Transverse colon (tissue), 4 donors: ENCODE results near the gene KRTAP10-5. TPM values are rescaled to one million over a fixed set of nuclear protein-coding genes. Genes with fewer than 3 reads are reported as not detected.

Experiments used
- DNase-seq: peaks from one replicate; pipeline ENCODE4 v3.0.0-alpha.2; 2019
- H3K27ac ChIP-seq, 4 donors: fragments of 200-600 bp; sonication (generic); 2 replicates each; pipeline ENCODE4 v1.5.1; 2016 to 2018; ENCODE audit warnings: inconsistent platforms in 4 of 4
- H3K27me3 ChIP-seq: fragments of 200-600 bp; sonication (generic); 2 replicates; pipeline ENCODE4 v1.5.1; 2017; ENCODE audit warnings: inconsistent platforms
- H3K36me3 ChIP-seq, 4 donors: fragments of 200-600 bp; sonication (generic); 2 replicates each; pipeline ENCODE4 v1.5.1; 2017 to 2019; ENCODE audit warnings: inconsistent platforms in 4 of 4
- H3K4me1 ChIP-seq, 4 donors: fragments of 200-600 bp; sonication (generic); 2 replicates each; pipeline ENCODE4 v1.5.1; 2017 to 2020; ENCODE audit warnings: inconsistent platforms in 4 of 4
- H3K4me3 ChIP-seq, 4 donors: fragments of 200-600 bp; sonication (generic); 1 replicate in 1 of 4; 2 replicates in 3 of 4; pipeline versions ENCODE4 v1.5.1 to v1.6.1; 2017 to 2019; ENCODE audit warnings: inconsistent platforms in 4 of 4
- H3K9me3 ChIP-seq, 2 donors: fragments of 200-600 bp; sonication (generic); 2 replicates each; pipeline ENCODE4 v1.5.1; 2017 to 2019; ENCODE audit warnings: inconsistent platforms in 2 of 2
- EP300 ChIP-seq: sonication (generic); formaldehyde crosslinking; IDR thresholded peaks from one replicate; pipeline ENCODE4 v1.6.1; 2017; ENCODE audit warnings: antibody characterized with exemption, low read depth
- POLR2A ChIP-seq: fragments of 450-650 bp; IDR thresholded peaks from one replicate; pipeline ENCODE4 v1.6.1; 2016; ENCODE audit warnings: antibody characterized with exemption, mild to moderate bottlenecking, moderate library complexity
- POLR2AphosphoS5 ChIP-seq, 3 donors: sonication (generic); formaldehyde crosslinking; IDR thresholded peaks; one replicate each; pipeline ENCODE4 v1.6.1; 2016; ENCODE audit warnings: antibody characterized with exemption in 3 of 3
- WGBS, 2 donors: methylation state at CpG; one replicate each; pipeline ENCODE4 v1.1.5; 2018; ENCODE audit warnings: low coverage in 1 of 2; 5-methylcytosine and 5-hydroxymethylcytosine counted together
- in situ Hi-C, 4 donors: fragments of 200-750 bp; cut with MboI; loops; one replicate each; pipeline versions ENCODE4 v1.15.0 to v1.15.1; 2017; ENCODE audit warnings: low sequenced_read_pairs in 3 of 4, low pct_ligation_motif_present in 1 of 4, low pct_unique_long_range_greater_than_20kb in 1 of 4
- intact Hi-C: fragments of 100-400 bp; cut with DNase I; formaldehyde crosslinking; loops from one replicate; pipeline ENCODE4 v1.15.1; 2023; ENCODE audit warnings: low total_unique reads
- total RNA-seq, 4 donors: library from RNA; depleted of rRNA; stranded (reverse); fragments of >200 nt; gene quantifications; one replicate each; pipeline ENCODE4 v1.1.0, GENCODE V29; 2016
- TF ChIP-seq, protein P1 (sequence below), 5 experiments: fragments of 200-600 bp in 3 of 5; fragments of 450-650 bp in 2 of 5; sonication (generic) in 3 of 5; IDR thresholded peaks; 1 replicate in 2 of 5; 2 replicates in 3 of 5; pipeline ENCODE4 v1.5.1; 2016 to 2017; ENCODE audit warnings: antibody characterized with exemption in 5 of 5, inconsistent platforms in 3 of 5, mild to moderate bottlenecking in 2 of 5, moderate library complexity in 1 of 5

The KRTAP10-5 gene
- total RNA-seq, 4 donors from 2014 or later = not detected

DNA sequence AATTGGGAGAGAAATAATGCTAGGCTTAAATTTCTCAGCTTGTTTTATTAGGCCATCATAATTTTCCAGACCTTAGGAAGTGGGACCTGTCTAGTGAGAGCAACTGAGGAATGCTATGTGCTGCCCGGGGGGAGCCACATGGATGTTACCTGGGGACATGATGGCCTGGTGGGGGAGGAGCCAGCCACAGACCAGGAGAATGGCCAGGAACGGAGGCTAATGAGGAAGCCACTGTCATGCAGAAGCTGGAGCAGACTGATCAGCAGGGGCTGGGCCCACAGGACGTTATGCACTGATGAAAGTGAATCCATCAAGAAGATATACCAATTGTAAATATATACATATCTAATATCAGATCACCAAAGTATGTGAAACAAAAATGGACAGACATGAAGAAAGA, 35.8 kb downstream of the KRTAP10-5 start:
- DNase-seq = no peak
- TF ChIP-seq POLR2AphosphoS5 (IDR thresholded peaks at IDR 0.05) (no peak), POLR2A (no peak), EP300 (no peak)
- TF ChIP-seq, protein P1, sequence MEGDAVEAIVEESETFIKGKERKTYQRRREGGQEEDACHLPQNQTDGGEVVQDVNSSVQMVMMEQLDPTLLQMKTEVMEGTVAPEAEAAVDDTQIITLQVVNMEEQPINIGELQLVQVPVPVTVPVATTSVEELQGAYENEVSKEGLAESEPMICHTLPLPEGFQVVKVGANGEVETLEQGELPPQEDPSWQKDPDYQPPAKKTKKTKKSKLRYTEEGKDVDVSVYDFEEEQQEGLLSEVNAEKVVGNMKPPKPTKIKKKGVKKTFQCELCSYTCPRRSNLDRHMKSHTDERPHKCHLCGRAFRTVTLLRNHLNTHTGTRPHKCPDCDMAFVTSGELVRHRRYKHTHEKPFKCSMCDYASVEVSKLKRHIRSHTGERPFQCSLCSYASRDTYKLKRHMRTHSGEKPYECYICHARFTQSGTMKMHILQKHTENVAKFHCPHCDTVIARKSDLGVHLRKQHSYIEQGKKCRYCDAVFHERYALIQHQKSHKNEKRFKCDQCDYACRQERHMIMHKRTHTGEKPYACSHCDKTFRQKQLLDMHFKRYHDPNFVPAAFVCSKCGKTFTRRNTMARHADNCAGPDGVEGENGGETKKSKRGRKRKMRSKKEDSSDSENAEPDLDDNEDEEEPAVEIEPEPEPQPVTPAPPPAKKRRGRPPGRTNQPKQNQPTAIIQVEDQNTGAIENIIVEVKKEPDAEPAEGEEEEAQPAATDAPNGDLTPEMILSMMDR (IDR thresholded peaks at IDR 0.05) = no peak
- Histone ChIP-seq H3K36me3 (no peaks in the 10 kb centered on the region), H3K27me3 (peaks cover 17% of the 10 kb centered on the region), H3K27ac (no peak overlapping the region), H3K4me1 (no peaks in the 10 kb centered on the region), H3K9me3 (peaks cover 0 to 4% of the 10 kb centered on the region in 2 donors), H3K4me3 (no peak overlapping the region)
- WGBS, 2 donors = 50 to 71% methylated on average over 1 to 3 of the region's 3 CpGs
- in situ Hi-C loops (no loop called here), intact Hi-C loops (no loop called here)

DNA sequence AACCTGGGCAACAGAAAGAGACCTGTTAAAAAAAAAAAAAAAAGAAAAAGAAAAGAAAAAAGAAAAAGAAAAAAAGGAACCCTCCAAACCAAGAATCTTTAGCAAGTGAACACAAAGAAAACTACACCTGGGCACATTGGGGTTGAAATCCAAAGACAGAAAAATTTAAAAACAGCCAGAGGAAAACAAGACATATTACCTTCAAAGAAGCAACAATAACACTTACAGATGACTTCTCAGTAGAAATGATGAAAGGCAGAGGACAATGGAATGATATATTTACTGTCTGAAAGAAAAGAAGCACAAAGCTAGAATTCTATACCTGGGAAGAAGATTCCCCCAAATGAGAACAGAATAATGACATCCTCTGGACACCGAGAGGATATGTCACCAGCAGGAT, 37.7 kb downstream of the KRTAP10-5 start:
- Histone ChIP-seq H3K36me3 (no peaks in the 10 kb centered on the region), H3K27ac (no peak overlapping the region), H3K4me3 (no peak overlapping the region), H3K27me3 (peaks cover 13% of the 10 kb centered on the region), H3K9me3 (peaks cover 0 to 4% of the 10 kb centered on the region in 2 donors), H3K4me1 (no peaks in the 10 kb centered on the region)
- TF ChIP-seq, protein P1 (IDR thresholded peaks at IDR 0.05) = no peak
- TF ChIP-seq EP300 (no peak), POLR2A (no peak), POLR2AphosphoS5 (IDR thresholded peaks at IDR 0.05) (no peak)
- 76 to 82% methylated on average over 1 of the region's 1 CpG for WGBS, 2 donors
- intact Hi-C loops (no loop called here), in situ Hi-C loops (no loop called here)
- DNase-seq = no peak

DNA sequence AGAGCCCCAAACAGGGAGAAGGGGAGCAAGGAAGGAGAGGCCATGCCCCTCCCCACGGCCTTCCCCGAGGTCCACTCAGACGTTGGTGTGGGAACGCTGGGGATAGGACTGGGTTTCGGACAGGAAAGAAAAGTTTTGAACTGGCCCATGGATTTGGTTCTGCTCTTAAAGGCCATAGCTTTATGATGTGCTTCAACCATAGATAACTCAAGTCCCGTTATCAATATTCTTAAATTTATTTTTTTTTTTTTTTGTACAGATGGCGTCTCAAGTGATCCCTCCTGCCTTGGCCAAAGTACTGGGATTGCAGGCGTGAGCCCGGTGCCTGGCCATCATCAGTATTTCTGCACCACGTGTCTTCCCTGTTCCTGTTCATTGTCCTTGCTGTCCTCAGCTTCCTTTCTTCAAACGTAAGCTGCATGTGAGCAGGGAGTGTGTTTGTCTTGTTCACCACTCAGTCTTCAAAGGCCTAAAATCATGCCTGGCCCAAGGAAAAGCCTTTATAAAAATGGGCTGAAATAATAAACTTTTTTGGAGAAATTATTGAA, 39.6 kb downstream of the KRTAP10-5 start:
- no peak overlapping the region for H3K4me3 ChIP-seq
- H3K27me3 ChIP-seq = peaks cover 6% of the 10 kb centered on the region
- no peaks in the 10 kb centered on the region for H3K36me3 ChIP-seq
- peaks cover 0 to 4% of the 10 kb centered on the region in 2 donors for H3K9me3 ChIP-seq
- intact Hi-C loops = no loop called here
- H3K27ac ChIP-seq = no peak overlapping the region
- DNase-seq = no peak
- WGBS, 2 donors = 77 to 78% methylated on average over 7 to 11 of the region's 11 CpGs
- TF ChIP-seq POLR2A = no peak
- TF ChIP-seq EP300 = no peak
- in situ Hi-C loops = no loop called here
- no peaks in the 10 kb centered on the region for H3K4me1 ChIP-seq

DNA sequence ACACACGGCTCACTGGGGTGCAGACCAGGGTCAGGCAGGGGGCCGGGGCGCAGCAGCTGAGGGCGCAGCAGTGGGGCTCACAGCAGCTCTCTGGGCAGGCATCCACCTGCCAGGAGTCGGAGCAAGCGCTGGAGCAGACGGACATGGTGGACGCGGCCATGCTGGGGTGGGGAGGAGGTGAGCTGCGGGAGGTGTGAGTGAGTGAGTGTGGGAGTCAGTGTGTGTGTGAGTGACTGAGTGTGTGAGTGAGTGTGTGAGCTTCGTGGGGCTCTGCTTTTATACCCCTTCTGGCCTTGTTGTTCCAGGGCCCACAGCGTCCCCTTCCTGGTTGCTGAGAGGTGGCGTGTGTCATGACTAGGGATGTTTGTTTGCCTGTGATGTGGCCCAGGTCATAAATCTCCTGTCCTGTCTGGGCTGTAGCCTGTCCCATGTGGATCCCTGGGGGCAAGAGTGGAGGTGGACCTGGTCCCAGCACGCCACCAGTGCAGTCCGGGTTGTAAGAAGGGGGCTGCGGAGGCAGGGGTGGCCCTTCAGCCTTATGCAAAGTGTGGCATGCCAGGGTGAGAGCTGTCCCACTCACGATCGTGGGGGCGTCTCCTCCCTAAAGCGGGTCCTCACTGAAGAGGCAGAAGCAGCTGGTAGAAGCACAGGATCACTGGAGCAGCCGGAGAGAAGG, 40.3 kb downstream of the KRTAP10-5 start, which contains the start of gene KRTAP10-1:
TSS of gene KRTAP10-1 (minus strand) at position 205 of the 676 bp plus-strand sequence. CDS start at position 160, 45 bp downstream.
- TF ChIP-seq, protein P1 (IDR thresholded peaks at IDR 0.05) = no peak
- TF ChIP-seq POLR2AphosphoS5 (IDR thresholded peaks at IDR 0.05) (no peak), EP300 (no peak), POLR2A (no peak)
- intact Hi-C loops (no loop called here), in situ Hi-C loops (no loop called here)
- Histone ChIP-seq H3K27me3 (peaks cover 6% of the 10 kb centered on the region), H3K27ac (no peak within 1 kb of the TSS), H3K4me1 (no peaks in the 10 kb centered on the region), H3K9me3 (peaks cover 0 to 4% of the 10 kb centered on the region in 2 donors), H3K4me3 (no peak within 1 kb of the TSS), H3K36me3 (no peaks in the 10 kb centered on the region)
- no peak for DNase-seq
- 75% methylated on average over 18 of the region's 21 CpGs; no CpG with 5 or more reads in 1 of the 2 donors for WGBS, 2 donors
